Suprapubic skin (tissue), 4 donors: Measurements from ENCODE around the gene SPACA6. TPM values are rescaled to one million over a fixed set of nuclear protein-coding genes. Genes with fewer than 3 reads are reported as not detected.

Experiments
- DNase-seq, 2 donors: peaks; one replicate each; pipeline ENCODE4 v3.0.0-alpha.2; 2019; ENCODE audit warnings: low spot score in 2 of 2
- H3K27ac ChIP-seq: fragments of 200-600 bp; sonication (generic); one replicate; pipeline ENCODE4 v1.5.1; 2019
- H3K27me3 ChIP-seq: fragments of 200-600 bp; sonication (generic); one replicate; pipeline ENCODE4 v1.5.1; 2019
- H3K36me3 ChIP-seq: fragments of 200-600 bp; sonication (generic); one replicate; pipeline ENCODE4 v1.5.1; 2019
- H3K4me1 ChIP-seq: fragments of 200-600 bp; sonication (generic); one replicate; pipeline ENCODE4 v1.5.1; 2019
- H3K4me3 ChIP-seq: fragments of 200-600 bp; sonication (generic); one replicate; pipeline ENCODE4 v1.5.1; 2019; ENCODE audit warnings: mild to moderate bottlenecking
- H3K9me3 ChIP-seq: fragments of 200-600 bp; sonication (generic); one replicate; pipeline ENCODE4 v1.5.1; 2019
- CTCF ChIP-seq, 2 donors: fragments of 200-600 bp in 1 of 2; fragments of 450-650 bp in 1 of 2; sonication (generic) in 1 of 2; IDR thresholded peaks; one replicate each; pipeline ENCODE4 v1.5.1; 2016 to 2019; ENCODE audit warnings: antibody characterized with exemption in 2 of 2, mild to moderate bottlenecking in 1 of 2, moderate library complexity in 1 of 2
- EP300 ChIP-seq: sonication (generic); formaldehyde crosslinking; IDR thresholded peaks from one replicate; pipeline ENCODE4 v1.6.1; 2017; ENCODE audit warnings: antibody characterized with exemption
- POLR2A ChIP-seq, 2 donors: fragments of 450-650 bp; IDR thresholded peaks; one replicate each; pipeline ENCODE4 v1.6.1; 2017; ENCODE audit warnings: antibody characterized with exemption in 2 of 2, mild to moderate bottlenecking in 2 of 2, moderate library complexity in 2 of 2
- POLR2AphosphoS5 ChIP-seq, 3 donors: sonication (generic); formaldehyde crosslinking; IDR thresholded peaks; one replicate each; pipeline ENCODE4 v1.6.1; 2017; ENCODE audit warnings: antibody characterized with exemption in 3 of 3
- WGBS: methylation state at CpG from one replicate; pipeline ENCODE4 v1.1.5; 2018; 5-methylcytosine and 5-hydroxymethylcytosine counted together
- total RNA-seq, 4 donors: library from RNA; depleted of rRNA; stranded (reverse); fragments of >200 nt; gene quantifications; one replicate each; pipeline ENCODE4 v1.1.0, GENCODE V29; 2016

Gene SPACA6
- total RNA-seq, 4 donors from 2014 or later = 3.1 to 23.2 (median 7.8) TPM

GRCh38 chr19:51750400-51751094, 57.4 kb downstream of the SPACA6 start:
- H3K4me1 ChIP-seq = no peaks in the 10 kb centered on the region
- no peak overlapping the region for H3K4me3 ChIP-seq
- TF ChIP-seq EP300 = no peak
- TF ChIP-seq POLR2AphosphoS5 (IDR thresholded peaks at IDR 0.05) = no peak
- TF ChIP-seq CTCF (IDR thresholded peaks at IDR 0.05) = no peak
- TF ChIP-seq POLR2A (IDR thresholded peaks at IDR 0.05) = no peak
- peaks cover 10% of the 10 kb centered on the region for H3K27me3 ChIP-seq
- H3K36me3 ChIP-seq = no peaks in the 10 kb centered on the region
- H3K9me3 ChIP-seq = no peaks in the 10 kb centered on the region
- peak in 1 of 2 donors; percentile 32 for DNase-seq
- 82% methylated on average over 7 of the region's 7 CpGs for WGBS
- no peak overlapping the region for H3K27ac ChIP-seq

GRCh38 chr19:51751655-51752054, 58.5 kb downstream of the SPACA6 start, which contains the start of gene FPR1:
TSS of gene FPR1 (minus strand) at chr19:51751878. CDS start at chr19:51746994, 4,884 bp downstream.
- 61% methylated on average over 2 of the region's 2 CpGs for WGBS
- no peaks in the 10 kb centered on the region for H3K36me3 ChIP-seq

GRCh38 chr19:51754109-51754508, 61.0 kb downstream of the SPACA6 start:
- Histone ChIP-seq H3K4me1 (no peaks in the 10 kb centered on the region), H3K27me3 (no peaks in the 10 kb centered on the region), H3K9me3 (no peaks in the 10 kb centered on the region), H3K36me3 (no peaks in the 10 kb centered on the region), H3K27ac (no peak overlapping the region), H3K4me3 (no peak overlapping the region)
- no peak for DNase-seq
- TF ChIP-seq EP300 (no peak), CTCF (IDR thresholded peaks at IDR 0.05) (no peak), POLR2A (IDR thresholded peaks at IDR 0.05) (no peak), POLR2AphosphoS5 (IDR thresholded peaks at IDR 0.05) (no peak)
- 87% methylated on average over 6 of the region's 6 CpGs for WGBS

More at GRCh38 chr19:51751655-51752054, 58.5 kb downstream of the SPACA6 start, which contains the start of gene FPR1:
- Histone ChIP-seq H3K4me1 (no peaks in the 10 kb centered on the region), H3K4me3 (no peak within 1 kb of the TSS), H3K9me3 (no peaks in the 10 kb centered on the region), H3K27me3 (peaks cover 4% of the 10 kb centered on the region), H3K27ac (no peak within 1 kb of the TSS)
- peak in 1 of 2 donors; percentile 23 for DNase-seq
- TF ChIP-seq EP300 (no peak), POLR2A (IDR thresholded peaks at IDR 0.05) (no peak), POLR2AphosphoS5 (IDR thresholded peaks at IDR 0.05) (no peak), CTCF (IDR thresholded peaks at IDR 0.05) (no peak)

- H3K36me3 ChIP-seq = no peaks in the 10 kb centered on the region
- 82% methylated on average over 4 of the region's 4 CpGs for WGBS
- no peaks in the 10 kb centered on the region for H3K9me3 ChIP-seq
- no peaks in the 10 kb centered on the region for H3K4me1 ChIP-seq
- DNase-seq = no peak
- H3K27me3 ChIP-seq = no peaks in the 10 kb centered on the region
- no peak overlapping the region for H3K27ac ChIP-seq
- no peak overlapping the region for H3K4me3 ChIP-seq
- TF ChIP-seq CTCF (IDR thresholded peaks at IDR 0.05) (no peak), POLR2AphosphoS5 (IDR thresholded peaks at IDR 0.05) (no peak), POLR2A (IDR thresholded peaks at IDR 0.05) (no peak), EP300 (no peak)
Measured at GRCh38 chr19:51754770-51755169, 61.6 kb downstream of the SPACA6 start.

Other genes starting within 250 kb of the SPACA6 start
- 1 to 10 TPM in 1 of 4 donors, under 1 TPM in 1, not detected in 2; 0.21 to 1.0 TPM for gene SIGLEC8, start 234.9 kb upstream of the SPACA6 start, total RNA-seq
- gene CEACAM18, start 214.8 kb upstream of the SPACA6 start, total RNA-seq = not detected
- gene SIGLEC12, start 191.5 kb upstream of the SPACA6 start, total RNA-seq = not detected
- under 1 TPM in 2 of 4 donors, not detected in 2; 0.26 to 0.30 TPM for gene SIGLEC6, start 161.7 kb upstream of the SPACA6 start, total RNA-seq
- 10 to 100 TPM in 1 of 4 donors, 1 to 10 TPM in 3; 2.0 to 12.1 (median 5.1) TPM for gene ZNF175, start 122.0 kb upstream of the SPACA6 start, total RNA-seq
- under 1 TPM in 1 of 4 donors, not detected in 3; 0.38 TPM for gene SIGLEC5, start 62.9 kb upstream of the SPACA6 start, total RNA-seq
- gene SIGLEC14, start 46.5 kb upstream of the SPACA6 start, total RNA-seq = under 1 TPM in 3 of 4 donors, not detected in 1; 0.30 to 0.72 (median 0.36) TPM
- 1 to 10 TPM in 3 of 4 donors, not detected in 1; 2.2 to 9.8 (median 4.4) TPM for gene HAS1, start 30.7 kb downstream of the SPACA6 start, total RNA-seq
- 1 to 10 TPM in 2 of 4 donors, under 1 TPM in 2; 0.60 to 1.7 (median 1.0) TPM for gene FPR1, start 58.5 kb downstream of the SPACA6 start, total RNA-seq
- under 1 TPM in 1 of 4 donors, not detected in 3; 0.34 TPM for gene FPR2, start 67.8 kb downstream of the SPACA6 start, total RNA-seq
- gene FPR3, start 101.8 kb downstream of the SPACA6 start, total RNA-seq = 1 to 10 TPM in 3 of 4 donors, under 1 TPM in 1; 0.81 to 2.9 (median 2.1) TPM
- 10 to 100 TPM in 3 of 4 donors, 1 to 10 TPM in 1; 8.5 to 47.5 (median 17.9) TPM for gene ZNF577, start 194.6 kb downstream of the SPACA6 start, total RNA-seq
- 10 to 100 TPM in 3 of 4 donors, 1 to 10 TPM in 1; 9.0 to 19.7 (median 14.3) TPM for gene ZNF649, start 211.7 kb downstream of the SPACA6 start, total RNA-seq
- gene ZNF613, start 234.1 kb downstream of the SPACA6 start, total RNA-seq = 1 to 10 TPM; 2.2 to 4.4 (median 3.0) TPM